B cell (primary cell): Measurements from ENCODE around the gene FGF18. TPM values are rescaled to one million over a fixed set of nuclear protein-coding genes. Genes with fewer than 3 reads are reported as not detected.
"Not testable (repeated sequence)": the region's sequence is repeated elsewhere in the genome, so short reads cannot be mapped to it uniquely, and the experiment has no call there.

Experiments
- ATAC-seq: fragments of 200-7000 bp; cut with Tn5 transposase; one replicate; pipeline ENCODE4 v1.10.0; 2021; ENCODE audit warnings: low read depth, mild to moderate bottlenecking, moderate number of reproducible peaks, moderate library complexity
- CTCF ChIA-PET: fragments of 350-600 bp; sonication (Branson Sonifier 250); formaldehyde crosslinking; loops from one replicate; lab custom pipeline; 2021; ENCODE audit warnings: antibody characterized with exemption, inconsistent platforms; lab: Charles Lee
- POLR2A ChIA-PET: fragments of 350-600 bp; sonication (Branson Sonifier 250); formaldehyde crosslinking; loops from one replicate; lab custom pipeline; 2021; ENCODE audit warnings: antibody characterized with exemption; lab: Charles Lee
- DNase-seq: peaks from one replicate; pipeline ENCODE4 v3.0.0; 2013
- H2AFZ ChIP-seq: 2 replicates; pipeline ENCODE4 v1.6.1; 2012; ENCODE audit warnings: mild to moderate bottlenecking, low read depth, low read length; ENCODE audit not compliant: insufficient read depth, poor library complexity, severe bottlenecking
- H3K27ac ChIP-seq, 2 donors: 1 replicate in 1 of 2; 2 replicates in 1 of 2; pipeline ENCODE4 v1.5.1; 2012 to 2013; ENCODE audit warnings: low read length in 2 of 2, mild to moderate bottlenecking in 2 of 2, moderate library complexity in 1 of 2
- H3K27me3 ChIP-seq, 4 experiments: fragments of 200-600 bp in 1 of 4; sonication (generic) in 1 of 4; replicated peaks in 1 of 4; 1 replicate in 2 of 4; 2 replicates in 2 of 4; pipeline versions ENCODE4 v1.6.1 to v1.7.0; 2013 to 2016; ENCODE audit warnings: low read length in 3 of 4, mild to moderate bottlenecking in 2 of 4, mixed read lengths in 1 of 4, moderate library complexity in 1 of 4; ENCODE audit not compliant: insufficient read depth in 4 of 4, control insufficient read depth in 3 of 4; ENCODE audit errors: control extremely low read depth in 1 of 4
- H3K36me3 ChIP-seq, 2 experiments: replicated peaks in 1 of 2; 1 replicate in 1 of 2; 2 replicates in 1 of 2; pipeline versions ENCODE4 v1.6.1 to v1.7.1; 2013; ENCODE audit warnings: low read length in 1 of 2; ENCODE audit not compliant: insufficient read depth in 2 of 2, control insufficient read depth in 1 of 2; ENCODE audit errors: control extremely low read depth in 1 of 2, extremely low read depth in 1 of 2
- H3K4me1 ChIP-seq, 2 donors: fragments of 200-600 bp in 1 of 2; sonication (generic) in 1 of 2; 1 replicate in 1 of 2; 2 replicates in 1 of 2; pipeline versions ENCODE4 v1.5.1 to v1.6.1; 2013 to 2017; ENCODE audit warnings: low read length in 2 of 2; ENCODE audit not compliant: control insufficient read depth in 2 of 2, insufficient read depth in 2 of 2
- H3K4me2 ChIP-seq: replicated peaks from 2 replicates; pipeline ENCODE3; 2012; ENCODE audit warnings: mild to moderate bottlenecking, low read depth, low read length; ENCODE audit not compliant: poor library complexity, severe bottlenecking
- H3K4me3 ChIP-seq, 5 experiments: fragments of 200-600 bp in 1 of 5; sonication (generic) in 1 of 5; 1 replicate in 3 of 5; 2 replicates in 2 of 5; pipeline versions ENCODE4 v1.5.1 to v1.7.0; 2011 to 2016; ENCODE audit warnings: low read length in 4 of 5, mild to moderate bottlenecking in 4 of 5, low read depth in 2 of 5, control low read depth in 1 of 5, moderate library complexity in 1 of 5; ENCODE audit not compliant: insufficient read depth in 1 of 5; ENCODE audit errors: control extremely low read depth in 1 of 5, extremely low read depth in 1 of 5
- H3K79me2 ChIP-seq: fragments of 200-600 bp; sonication (generic); one replicate; pipeline ENCODE4 v1.6.0; 2016; ENCODE audit warnings: low read length; ENCODE audit not compliant: control insufficient read depth, insufficient read depth
- H3K9ac ChIP-seq: fragments of 200-600 bp; sonication (generic); 2 replicates; pipeline ENCODE4 v1.6.1; 2017; ENCODE audit warnings: mild to moderate bottlenecking, low read length, moderate library complexity
- H3K9me3 ChIP-seq, 3 donors: one replicate each; pipeline versions ENCODE4 v1.6.1 to v1.7.1; 2013; ENCODE audit warnings: low read length in 2 of 3; ENCODE audit not compliant: control insufficient read depth in 2 of 3, insufficient read depth in 1 of 3; ENCODE audit errors: control extremely low read depth in 1 of 3
- H4K20me1 ChIP-seq: 2 replicates; pipeline ENCODE4 v1.6.0; 2012; ENCODE audit warnings: mild to moderate bottlenecking, low read length; ENCODE audit not compliant: insufficient read depth, control insufficient read depth, poor library complexity, severe bottlenecking
- H3K27ac Mint-ChIP-seq: one replicate; pipeline ENCODE4 v1.8.0; 2021; ENCODE audit warnings: mixed read lengths
- H3K27me3 Mint-ChIP-seq: one replicate; pipeline ENCODE4 v1.8.0; 2021; ENCODE audit warnings: mixed read lengths
- H3K4me1 Mint-ChIP-seq: one replicate; pipeline ENCODE4 v1.8.0; 2021; ENCODE audit warnings: mixed read lengths
- H3K4me3 Mint-ChIP-seq: one replicate; pipeline ENCODE4 v1.8.0; 2021; ENCODE audit warnings: mixed read lengths
- H3K9me3 Mint-ChIP-seq: one replicate; pipeline ENCODE4 v1.8.0; 2022; ENCODE audit warnings: mixed read lengths; ENCODE audit not compliant: insufficient read depth
- EZH2 ChIP-seq: IDR thresholded peaks from 2 replicates; pipeline ENCODE4 v1.6.1; 2012; ENCODE audit warnings: borderline replicate concordance, low read depth, mild to moderate bottlenecking, moderate library complexity, low read length; ENCODE audit not compliant: insufficient read depth, poor library complexity, severe bottlenecking
- WGBS: methylation state at CpG from one replicate; pipeline ENCODE4 v1.1.5; 2013; ENCODE audit warnings: missing lambda C conversion rate; ENCODE audit not compliant: insufficient coverage; 5-methylcytosine and 5-hydroxymethylcytosine counted together
- intact Hi-C: fragments of 100-400 bp; cut with micrococcal nuclease; formaldehyde crosslinking; loops from one replicate; pipeline ENCODE4 v1.10.0; 2022
- polyA plus RNA-seq: library from polyadenylated mRNA; depleted of rRNA; stranded (reverse); fragments of >200 nt; gene quantifications from 2 replicates; pipeline ENCODE4 v1.2.3, GENCODE V29; 2012
- total RNA-seq, 2 donors: library from RNA; stranded (reverse); fragments of 120-200 nt in 1 of 2; gene quantifications; 1 replicate in 1 of 2; 2 replicates in 1 of 2; pipeline versions ENCODE4 v1.2.3 to v1.2.4, GENCODE V29; 2013 to 2022
- TF ChIP-seq, protein P1 (sequence below): fragments of 200-600 bp; IDR thresholded peaks from one replicate; pipeline ENCODE4 v1.8.0; 2022; ENCODE audit warnings: antibody characterized with exemption, mild to moderate bottlenecking

The FGF18 gene
- total and polyA plus RNA-seq, 2 donors (not counting 1 experiment from before 2014, with no cell fraction given), result 0.06 to 0.15 TPM

DNA sequence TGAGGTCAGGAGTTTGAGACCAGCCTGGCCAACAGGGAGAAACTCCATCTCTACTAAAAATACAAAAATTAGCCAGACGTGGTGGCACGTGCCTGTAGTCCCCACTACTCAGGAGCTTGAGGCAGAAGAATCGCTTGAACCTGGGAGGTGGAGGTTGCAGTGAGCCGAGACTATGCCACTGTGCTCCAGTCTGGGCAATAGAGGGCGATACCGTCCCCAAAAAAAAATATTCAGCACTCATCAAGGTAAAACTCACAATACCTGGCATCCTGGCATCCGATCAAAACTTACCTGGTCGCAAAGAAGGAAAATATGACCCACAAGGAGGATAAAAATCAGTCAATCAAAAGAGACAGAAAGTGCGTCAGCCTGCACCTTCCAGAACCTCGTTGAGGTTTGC is 48.6 kb upstream of the FGF18 start:
- not testable (repeated sequence) for DNase-seq

DNA sequence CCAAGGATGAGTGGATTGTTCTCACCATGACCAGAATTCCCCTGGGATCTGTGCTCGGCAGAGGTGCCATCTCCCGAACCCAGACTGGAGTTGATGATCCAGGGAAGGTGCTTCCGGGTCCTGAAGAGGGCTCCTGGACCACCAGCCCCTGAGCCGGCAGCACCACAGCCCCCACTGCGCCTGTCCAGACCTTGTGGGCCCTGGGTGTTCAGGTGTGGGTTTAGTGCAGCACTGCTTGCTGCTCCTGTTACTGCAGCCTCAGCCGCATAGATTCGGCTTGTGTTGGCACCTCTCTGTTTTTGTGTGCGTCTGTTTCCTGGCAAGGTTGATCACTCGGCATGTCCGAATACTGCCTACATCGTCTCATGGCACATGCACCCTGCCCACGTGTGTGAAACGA is 48.1 kb upstream of the FGF18 start:
- no peak for DNase-seq
- H3K27ac Mint-ChIP-seq, result no peak overlapping the region
- H3K4me3 ChIP-seq, result no peak overlapping the region
- H3K27me3 Mint-ChIP-seq, result peaks cover 13% of the 10 kb centered on the region
- no peaks in the 10 kb centered on the region for H3K9me3 ChIP-seq
- H3K9me3 Mint-ChIP-seq, result no peaks in the 10 kb centered on the region
- no peaks in the 10 kb centered on the region for H4K20me1 ChIP-seq
- H2AFZ ChIP-seq, result no peak overlapping the region
- no peaks in the 10 kb centered on the region for H3K79me2 ChIP-seq
- intact Hi-C loops, result no loop called here
- TF ChIP-seq EZH2, result no peak
- TF ChIP-seq, protein P1, sequence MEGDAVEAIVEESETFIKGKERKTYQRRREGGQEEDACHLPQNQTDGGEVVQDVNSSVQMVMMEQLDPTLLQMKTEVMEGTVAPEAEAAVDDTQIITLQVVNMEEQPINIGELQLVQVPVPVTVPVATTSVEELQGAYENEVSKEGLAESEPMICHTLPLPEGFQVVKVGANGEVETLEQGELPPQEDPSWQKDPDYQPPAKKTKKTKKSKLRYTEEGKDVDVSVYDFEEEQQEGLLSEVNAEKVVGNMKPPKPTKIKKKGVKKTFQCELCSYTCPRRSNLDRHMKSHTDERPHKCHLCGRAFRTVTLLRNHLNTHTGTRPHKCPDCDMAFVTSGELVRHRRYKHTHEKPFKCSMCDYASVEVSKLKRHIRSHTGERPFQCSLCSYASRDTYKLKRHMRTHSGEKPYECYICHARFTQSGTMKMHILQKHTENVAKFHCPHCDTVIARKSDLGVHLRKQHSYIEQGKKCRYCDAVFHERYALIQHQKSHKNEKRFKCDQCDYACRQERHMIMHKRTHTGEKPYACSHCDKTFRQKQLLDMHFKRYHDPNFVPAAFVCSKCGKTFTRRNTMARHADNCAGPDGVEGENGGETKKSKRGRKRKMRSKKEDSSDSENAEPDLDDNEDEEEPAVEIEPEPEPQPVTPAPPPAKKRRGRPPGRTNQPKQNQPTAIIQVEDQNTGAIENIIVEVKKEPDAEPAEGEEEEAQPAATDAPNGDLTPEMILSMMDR, result no peak
- ChIA-PET CTCF (no interaction called here), POLR2A (no interaction called here)
- H3K4me1 Mint-ChIP-seq, result no peaks in the 10 kb centered on the region
- no peak overlapping the region for H3K27ac ChIP-seq
- no peaks in the 10 kb centered on the region for H3K4me1 ChIP-seq
- no peak for ATAC-seq
- no peak overlapping the region for H3K9ac ChIP-seq
- no peaks in the 10 kb centered on the region for H3K36me3 ChIP-seq
- H3K4me3 Mint-ChIP-seq, result no peak overlapping the region
- WGBS, result 83% methylated on average over 13 of the region's 13 CpGs
- no peak overlapping the region for H3K4me2 ChIP-seq
- no peaks in the 10 kb centered on the region for H3K27me3 ChIP-seq

More for the DNA sequence above, 48.6 kb upstream of the FGF18 start:
- H3K4me3 ChIP-seq, H3K9me3 Mint-ChIP-seq, H3K27ac Mint-ChIP-seq, H2AFZ ChIP-seq, H3K79me2 ChIP-seq, H3K4me1 Mint-ChIP-seq, H3K36me3 ChIP-seq, H3K27me3 ChIP-seq, H3K9me3 ChIP-seq, CTCF ChIA-PET, H3K4me1 ChIP-seq, POLR2A ChIA-PET, H4K20me1 ChIP-seq, H3K27ac ChIP-seq, intact Hi-C loops, H3K4me3 Mint-ChIP-seq, ATAC-seq, H3K9ac ChIP-seq, H3K4me2 ChIP-seq: not testable (repeated sequence)
- WGBS, result 63% methylated on average over 8 of the region's 10 CpGs
- H3K27me3 Mint-ChIP-seq, result peaks cover 13% of the 10 kb centered on the region
